Neuronal stem cell (in vitro differentiated cells): ENCODE measurements around the gene CCDC150.
A peak's percentile ranks its signal among the peaks of the same experiment; 100 is the strongest.

ENCODE experiments used
- DNase-seq: peaks from one replicate; pipeline ENCODE4 v3.0.0-alpha.2; 2013; ENCODE audit warnings: low spot score
- H2AFZ ChIP-seq: one replicate; pipeline ENCODE4 v1.6.1; 2013; ENCODE audit warnings: mild to moderate bottlenecking, low read length, inconsistent platforms
- H2AK5ac ChIP-seq: 2 replicates; pipeline ENCODE4 v1.6.1; 2013; ENCODE audit warnings: low read depth, mild to moderate bottlenecking, inconsistent platforms, low read length, moderate library complexity, mixed read lengths
- H2BK120ac ChIP-seq: 2 replicates; pipeline ENCODE4 v1.6.1; 2013; ENCODE audit warnings: low read depth, mild to moderate bottlenecking, inconsistent platforms, low read length, moderate library complexity, mixed read lengths
- H2BK12ac ChIP-seq: one replicate; pipeline ENCODE4 v1.6.1; 2013; ENCODE audit warnings: low read length, inconsistent platforms
- H2BK15ac ChIP-seq: 2 replicates; pipeline ENCODE4 v1.6.1; 2013; ENCODE audit warnings: mild to moderate bottlenecking, low read length, inconsistent platforms, mixed read lengths
- H2BK5ac ChIP-seq: one replicate; pipeline ENCODE4 v1.6.1; 2013; ENCODE audit warnings: inconsistent platforms, mild to moderate bottlenecking, low read length, moderate library complexity
- H3K14ac ChIP-seq: one replicate; pipeline ENCODE4 v1.6.1; 2013; ENCODE audit warnings: low read length, inconsistent platforms
- H3K18ac ChIP-seq: 2 replicates; pipeline ENCODE4 v1.6.1; 2013; ENCODE audit warnings: low read length, inconsistent platforms
- H3K23ac ChIP-seq: 2 replicates; pipeline ENCODE4 v1.6.1; 2013; ENCODE audit warnings: low read depth, mild to moderate bottlenecking, mixed read lengths, low read length, inconsistent platforms; ENCODE audit not compliant: poor library complexity
- H3K27ac ChIP-seq: replicated peaks from 3 replicates; pipeline ENCODE4 v1.5.1; 2013; ENCODE audit warnings: low read length, inconsistent platforms
- H3K27me3 ChIP-seq, 3 experiments: 2 replicates each; pipeline ENCODE4 v1.6.1; 2013; ENCODE audit warnings: low read length in 3 of 3, mild to moderate bottlenecking in 2 of 3, inconsistent platforms in 1 of 3, low read depth in 1 of 3, mixed read lengths in 1 of 3, moderate library complexity in 1 of 3; ENCODE audit not compliant: control insufficient read depth in 3 of 3, insufficient read depth in 3 of 3
- H3K36me3 ChIP-seq, 2 donors: replicated peaks in 1 of 2; 2 replicates each; pipeline ENCODE4 v1.6.1; 2013; ENCODE audit warnings: low read length in 2 of 2; ENCODE audit not compliant: control insufficient read depth in 2 of 2, insufficient read depth in 2 of 2
- H3K4ac ChIP-seq: 2 replicates; pipeline ENCODE4 v1.6.1; 2013; ENCODE audit warnings: inconsistent platforms, mild to moderate bottlenecking, low read length, moderate library complexity
- H3K4me1 ChIP-seq, 2 donors: 1 replicate in 1 of 2; 2 replicates in 1 of 2; pipeline ENCODE4 v1.6.1; 2013; ENCODE audit warnings: low read length in 2 of 2, low read depth in 1 of 2; ENCODE audit not compliant: control insufficient read depth in 2 of 2, insufficient read depth in 1 of 2
- H3K4me2 ChIP-seq: one replicate; pipeline ENCODE4 v1.6.1; 2013; ENCODE audit warnings: mild to moderate bottlenecking, low read length, inconsistent platforms; ENCODE audit not compliant: insufficient read depth, poor library complexity, severe bottlenecking
- H3K4me3 ChIP-seq, 2 donors: 2 replicates each; pipeline ENCODE4 v1.5.1; 2013; ENCODE audit warnings: low read length in 2 of 2, mild to moderate bottlenecking in 2 of 2, inconsistent platforms in 1 of 2, moderate library complexity in 1 of 2
- H3K79me1 ChIP-seq: one replicate; pipeline ENCODE4 v1.6.1; 2013; ENCODE audit warnings: low read depth, mild to moderate bottlenecking, inconsistent platforms, low read length, moderate library complexity
- H3K9ac ChIP-seq: one replicate; pipeline ENCODE4 v1.6.1; 2013; ENCODE audit warnings: mild to moderate bottlenecking, low read depth, low read length, inconsistent platforms; ENCODE audit not compliant: poor library complexity
- H3K9me3 ChIP-seq, 2 donors: replicated peaks in 1 of 2; 2 replicates each; pipeline versions ENCODE3 to v1.6.1; 2013; ENCODE audit warnings: low read length in 2 of 2, mild to moderate bottlenecking in 2 of 2, inconsistent platforms in 1 of 2, low read depth in 1 of 2, mixed read lengths in 1 of 2, moderate library complexity in 1 of 2; ENCODE audit not compliant: control insufficient read depth in 2 of 2, insufficient read depth in 1 of 2
- H4K8ac ChIP-seq: one replicate; pipeline ENCODE4 v1.6.1; 2013; ENCODE audit warnings: low read depth, mild to moderate bottlenecking, inconsistent platforms, low read length, moderate library complexity
- H4K91ac ChIP-seq: one replicate; pipeline ENCODE4 v1.6.1; 2013; ENCODE audit warnings: low read length, low read depth, mild to moderate bottlenecking, inconsistent platforms; ENCODE audit not compliant: poor library complexity
- WGBS, 2 donors: extraction: QIAGEN DNeasy Blood & Tissue Kit; methylation state at CpG; one replicate each; pipeline ENCODE4 v1.1.7; 2013; ENCODE audit warnings: missing lambda C conversion rate in 2 of 2, mixed read lengths in 1 of 2; ENCODE audit not compliant: insufficient read length in 2 of 2, insufficient replicate concordance in 1 of 2; ENCODE audit errors: extremely low coverage in 2 of 2; 5-methylcytosine and 5-hydroxymethylcytosine counted together

CCDC150 gene

GRCh38 chr2:196649202-196649601 is 9.7 kb downstream of the CCDC150 start:
- Histone ChIP-seq H3K27me3 (no peaks in the 10 kb centered on the region), H3K4ac (no peak overlapping the region), H3K4me3 (no peak overlapping the region), H2BK120ac (no peak overlapping the region), H3K27ac (no peak overlapping the region), H3K23ac (no peak overlapping the region), H2AK5ac (no peak overlapping the region), H3K4me1 (no peaks in the 10 kb centered on the region), H3K14ac (no peak overlapping the region), H3K36me3 (peaks cover 11 to 51% of the 10 kb centered on the region in 2 donors), H2BK5ac (no peak overlapping the region), H3K4me2 (no peak overlapping the region), H3K9me3 (peaks cover 21 to 72% of the 10 kb centered on the region in 2 donors), H2BK15ac (no peak overlapping the region), H3K9ac (no peak overlapping the region), H2AFZ (no peak overlapping the region), H4K91ac (no peak overlapping the region), H3K79me1 (peaks cover 10% of the 10 kb centered on the region), H3K18ac (no peak overlapping the region), H4K8ac (no peak overlapping the region), H2BK12ac (no peak overlapping the region)
- DNase-seq, result no peak
- no CpG with 5 or more reads among the region's 4 CpGs for WGBS, 2 donors

- no peak overlapping the region for H3K18ac ChIP-seq
- H2BK12ac ChIP-seq, result no peak overlapping the region
- no CpG with 5 or more reads among the region's 4 CpGs for WGBS, 2 donors
- no peak overlapping the region for H2AK5ac ChIP-seq
- no peak overlapping the region for H2BK120ac ChIP-seq
- peak overlapping the region in 1 of 2 donors; percentile 29 for H3K4me3 ChIP-seq
- no peaks in the 10 kb centered on the region for H3K27me3 ChIP-seq
- H3K27ac ChIP-seq, result no peak overlapping the region
- H2AFZ ChIP-seq, result no peak overlapping the region
- no peak overlapping the region for H4K8ac ChIP-seq
- no peak overlapping the region for H3K9ac ChIP-seq
- H3K79me1 ChIP-seq, result peaks cover 8% of the 10 kb centered on the region
- H3K4me1 ChIP-seq, result peaks cover 0 to 8% of the 10 kb centered on the region in 2 donors
- H3K14ac ChIP-seq, result peak overlapping the region; percentile 11
- H4K91ac ChIP-seq, result no peak overlapping the region
- H2BK15ac ChIP-seq, result no peak overlapping the region
- peaks cover 21 to 87% of the 10 kb centered on the region in 2 donors for H3K9me3 ChIP-seq
- H3K4ac ChIP-seq, result no peak overlapping the region
- H3K36me3 ChIP-seq, result peaks cover 9 to 57% of the 10 kb centered on the region in 2 donors
- H3K23ac ChIP-seq, result no peak overlapping the region
- no peak for DNase-seq
- H3K4me2 ChIP-seq, result no peak overlapping the region
- H2BK5ac ChIP-seq, result no peak overlapping the region
These were observed 12.0 kb downstream of the CCDC150 start for GRCh38 chr2:196651387-196652094.

- no peak overlapping the region for H4K91ac ChIP-seq
- peaks cover 21 to 83% of the 10 kb centered on the region in 2 donors for H3K9me3 ChIP-seq
- no peak for DNase-seq
- no peak overlapping the region for H4K8ac ChIP-seq
- H2BK15ac ChIP-seq, result no peak overlapping the region
- H3K27ac ChIP-seq, result no peak overlapping the region
- H3K4ac ChIP-seq, result no peak overlapping the region
- no CpG with 5 or more reads among the region's 1 CpG for WGBS, 2 donors
- peaks cover 8% of the 10 kb centered on the region for H3K79me1 ChIP-seq
- H2BK5ac ChIP-seq, result no peak overlapping the region
- no peak overlapping the region for H2BK12ac ChIP-seq
- H3K14ac ChIP-seq, result no peak overlapping the region
- H3K9ac ChIP-seq, result no peak overlapping the region
- H3K18ac ChIP-seq, result no peak overlapping the region
- no peak overlapping the region for H2AK5ac ChIP-seq
- H3K36me3 ChIP-seq, result peaks cover 9 to 59% of the 10 kb centered on the region in 2 donors
- no peak overlapping the region for H3K4me2 ChIP-seq
- H2BK120ac ChIP-seq, result no peak overlapping the region
- no peaks in the 10 kb centered on the region for H3K27me3 ChIP-seq
- no peak overlapping the region for H3K4me3 ChIP-seq
- no peak overlapping the region for H3K23ac ChIP-seq
- H2AFZ ChIP-seq, result no peak overlapping the region
- H3K4me1 ChIP-seq, result peaks cover 0 to 8% of the 10 kb centered on the region in 2 donors
These were observed 13.4 kb downstream of the CCDC150 start for GRCh38 chr2:196652869-196653268.

DNA sequence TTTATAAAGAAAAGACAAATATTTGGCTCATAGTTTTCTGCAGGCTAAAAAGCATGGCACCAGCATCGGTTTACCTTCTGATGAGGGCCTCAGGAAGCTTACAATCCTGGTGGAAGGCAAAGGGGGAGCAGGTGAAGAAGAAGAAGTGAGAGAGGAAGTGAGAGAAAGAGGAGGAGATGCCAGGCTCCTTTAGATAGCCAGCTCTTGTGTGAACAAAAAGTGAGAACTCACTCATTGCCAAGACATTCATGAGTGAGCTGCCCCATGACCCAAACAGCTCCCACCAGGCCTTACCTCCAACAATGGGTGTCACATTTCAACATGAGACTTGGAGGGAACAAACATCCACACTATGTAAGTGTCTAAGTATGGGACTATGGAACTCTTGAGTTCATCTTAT is 14.3 kb downstream of the CCDC150 start:
- H4K91ac ChIP-seq, result no peak overlapping the region
- H2BK15ac ChIP-seq, result no peak overlapping the region
- no peak overlapping the region for H2AFZ ChIP-seq
- H3K18ac ChIP-seq, result no peak overlapping the region
- no peak overlapping the region for H3K4ac ChIP-seq
- H3K36me3 ChIP-seq, result peaks cover 9 to 66% of the 10 kb centered on the region in 2 donors
- H3K27me3 ChIP-seq, result no peaks in the 10 kb centered on the region
- H3K4me2 ChIP-seq, result no peak overlapping the region
- H2BK12ac ChIP-seq, result no peak overlapping the region
- H2AK5ac ChIP-seq, result no peak overlapping the region
- no peak overlapping the region for H4K8ac ChIP-seq
- H3K27ac ChIP-seq, result no peak overlapping the region
- no peak overlapping the region for H2BK5ac ChIP-seq
- WGBS, 2 donors, result no CpG with 5 or more reads among the region's 1 CpG
- H3K4me3 ChIP-seq, result no peak overlapping the region
- H3K79me1 ChIP-seq, result peaks cover 8% of the 10 kb centered on the region
- no peak overlapping the region for H3K14ac ChIP-seq
- H3K9ac ChIP-seq, result no peak overlapping the region
- H2BK120ac ChIP-seq, result no peak overlapping the region
- H3K4me1 ChIP-seq, result peaks cover 0 to 8% of the 10 kb centered on the region in 2 donors
- H3K9me3 ChIP-seq, result peaks cover 21 to 74% of the 10 kb centered on the region in 2 donors
- DNase-seq, result no peak
- no peak overlapping the region for H3K23ac ChIP-seq
